Panc1 (cell line): ENCODE results near the gene S1PR2.
A peak's percentile ranks its signal among the peaks of the same experiment; 100 is the strongest.

ENCODE experiments used
- POLR2AphosphoS5 ChIP-seq: IDR thresholded peaks from 2 replicates; pipeline ENCODE4 v1.6.1; 2012; ENCODE audit warnings: mild to moderate bottlenecking, low read depth, low read length, moderate library complexity
- TF ChIP-seq, protein P1 (sequence below): fragments of 450-650 bp; IDR thresholded peaks from 2 replicates; pipeline ENCODE4 v1.5.1; 2017; ENCODE audit warnings: mild to moderate bottlenecking

DNA sequence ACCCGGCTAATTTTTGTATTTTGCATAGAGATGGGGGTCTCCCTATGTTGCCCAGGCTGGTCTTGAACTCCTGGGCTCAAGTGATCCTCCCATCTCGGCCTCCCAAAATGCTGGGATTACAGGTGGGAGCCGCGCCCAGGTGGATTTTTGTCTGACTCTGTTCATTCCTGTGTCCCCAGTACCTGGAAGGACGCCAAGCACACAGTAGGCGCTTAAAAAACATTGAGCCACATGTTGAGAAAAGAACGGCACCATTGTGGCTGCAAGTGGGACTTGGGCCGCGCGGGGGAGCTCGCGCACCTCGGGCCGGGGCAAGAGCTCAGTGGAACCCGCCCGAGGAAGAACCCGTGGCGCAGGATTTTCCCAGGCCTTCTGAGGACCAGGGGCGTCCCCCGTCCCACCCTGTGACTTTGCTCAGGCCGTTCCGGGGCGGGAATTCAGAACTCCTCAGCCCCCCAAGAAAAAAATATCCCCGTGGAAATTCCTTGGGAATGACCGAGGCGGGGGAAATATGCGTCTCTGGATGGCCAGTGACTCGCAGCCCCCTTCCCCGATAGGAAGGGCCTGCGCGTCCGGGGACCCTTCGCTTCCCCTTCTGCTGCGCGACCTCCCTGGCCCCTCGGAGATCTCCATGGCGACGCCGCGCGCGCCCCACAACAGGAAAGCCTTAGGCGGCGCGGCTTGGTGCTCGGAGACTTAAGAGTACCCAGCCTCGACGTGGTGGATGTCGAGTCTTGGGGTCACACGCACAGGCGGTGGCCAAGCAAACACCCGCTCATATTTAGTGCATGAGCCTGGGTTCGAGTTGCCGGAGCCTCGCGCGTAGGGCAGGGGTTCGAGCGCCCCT is 38.4 kb upstream of the S1PR2 start:
- TF ChIP-seq, protein P1, sequence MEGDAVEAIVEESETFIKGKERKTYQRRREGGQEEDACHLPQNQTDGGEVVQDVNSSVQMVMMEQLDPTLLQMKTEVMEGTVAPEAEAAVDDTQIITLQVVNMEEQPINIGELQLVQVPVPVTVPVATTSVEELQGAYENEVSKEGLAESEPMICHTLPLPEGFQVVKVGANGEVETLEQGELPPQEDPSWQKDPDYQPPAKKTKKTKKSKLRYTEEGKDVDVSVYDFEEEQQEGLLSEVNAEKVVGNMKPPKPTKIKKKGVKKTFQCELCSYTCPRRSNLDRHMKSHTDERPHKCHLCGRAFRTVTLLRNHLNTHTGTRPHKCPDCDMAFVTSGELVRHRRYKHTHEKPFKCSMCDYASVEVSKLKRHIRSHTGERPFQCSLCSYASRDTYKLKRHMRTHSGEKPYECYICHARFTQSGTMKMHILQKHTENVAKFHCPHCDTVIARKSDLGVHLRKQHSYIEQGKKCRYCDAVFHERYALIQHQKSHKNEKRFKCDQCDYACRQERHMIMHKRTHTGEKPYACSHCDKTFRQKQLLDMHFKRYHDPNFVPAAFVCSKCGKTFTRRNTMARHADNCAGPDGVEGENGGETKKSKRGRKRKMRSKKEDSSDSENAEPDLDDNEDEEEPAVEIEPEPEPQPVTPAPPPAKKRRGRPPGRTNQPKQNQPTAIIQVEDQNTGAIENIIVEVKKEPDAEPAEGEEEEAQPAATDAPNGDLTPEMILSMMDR = peak; percentile 96
- no peak for TF ChIP-seq POLR2AphosphoS5
